ENCODE results near the gene ZNF865. TPM values are rescaled to one million over a fixed set of nuclear protein-coding genes. Genes with fewer than 3 reads are reported as not detected.
A peak's percentile ranks its signal among the peaks of the same experiment; 100 is the strongest.

The ZNF865 gene
- total and polyA plus RNA-seq, 2 donors (not counting 1 experiment from before 2014, with no cell fraction given) = 11.3 to 22.7 TPM

GRCh38 chr19:55586976-55587668 is 18.3 kb upstream of the ZNF865 start:
- H3K79me2 ChIP-seq (ENCODE audit: control insufficient read depth, insufficient read depth, low read length) = no peaks in the 10 kb centered on the region
- H3K4me3 Mint-ChIP-seq = peak overlapping the region; percentile 90
- no peaks in the 10 kb centered on the region for H4K20me1 ChIP-seq (ENCODE audit: control insufficient read depth, insufficient read depth, low read length, poor library complexity, severe bottlenecking)
- H3K27me3 ChIP-seq (replicated peaks in 1 of 4; ENCODE audit: control extremely low read depth in 1 of 4, control insufficient read depth in 3 of 4, insufficient read depth in 4 of 4, low read length in 3 of 4) = no peaks in the 10 kb centered on the region
- H2AFZ ChIP-seq (ENCODE audit: insufficient read depth, low read depth, low read length, poor library complexity, severe bottlenecking) = peak overlapping the region; percentile 70
- H3K4me1 ChIP-seq (ENCODE audit: control insufficient read depth in 2 of 2, insufficient read depth in 2 of 2, low read length in 2 of 2) = peaks cover 24 to 27% of the 10 kb centered on the region in 2 donors
- WGBS (ENCODE audit: insufficient coverage) = 1% methylated on average over 23 of the region's 40 CpGs
- intact Hi-C loops (cut with micrococcal nuclease) = loop anchor here (1.0 to 2.0 kb wide), 3 partner anchors 12 to 37 kb away; partner anchors contain the start of genes FIZ1, ZNF784 and ZNF865
- H3K9me3 Mint-ChIP-seq (ENCODE audit: insufficient read depth) = no peaks in the 10 kb centered on the region
- H3K36me3 ChIP-seq (replicated peaks in 1 of 2; ENCODE audit: control extremely low read depth in 1 of 2, control insufficient read depth in 1 of 2, extremely low read depth in 1 of 2, insufficient read depth in 2 of 2, low read length in 1 of 2) = no peaks in the 10 kb centered on the region
- DNase-seq (peak; percentile 93), ATAC-seq (ENCODE audit: low read depth) (peak; percentile 94)
- peak overlapping the region; percentile 79 for H3K4me2 ChIP-seq (replicated peaks; ENCODE audit: low read depth, low read length, poor library complexity, severe bottlenecking)
- TF ChIP-seq CTCF (IDR thresholded peaks at IDR 0.05) = no peak
- TF ChIP-seq EZH2 (IDR thresholded peaks at IDR 0.05; ENCODE audit: borderline replicate concordance, insufficient read depth, low read depth, low read length, poor library complexity, severe bottlenecking) = no peak
- H3K9ac ChIP-seq (ENCODE audit: low read length) = peak overlapping the region; percentile 54
- POLR2A ChIA-PET = interaction anchor here (1.1 kb wide), 1 partner anchor 12 kb away, joined by 12 read pairs; the partner anchor contains the start of genes FIZ1 and ZNF524
- no peak overlapping the region for H3K27ac ChIP-seq (ENCODE audit: low read length in 2 of 2)
- H3K9me3 ChIP-seq (ENCODE audit: control extremely low read depth in 1 of 3, control insufficient read depth in 2 of 3, insufficient read depth in 1 of 3, low read length in 2 of 3) = no peaks in the 10 kb centered on the region
- peak overlapping the region; percentile 33 to 59 (median 41) for H3K4me3 ChIP-seq (ENCODE audit: control extremely low read depth in 1 of 5, extremely low read depth in 1 of 5, insufficient read depth in 1 of 5, low read depth in 2 of 5, low read length in 4 of 5)
- H3K27ac Mint-ChIP-seq = peak overlapping the region; percentile 84
- H3K4me1 Mint-ChIP-seq = peaks cover 26% of the 10 kb centered on the region
- no peaks in the 10 kb centered on the region for H3K27me3 Mint-ChIP-seq
- CTCF ChIA-PET = interaction anchor here (1.2 to 1.6 kb wide), 4 partner anchors 19 to 83 kb away, joined by 3 to 5 read pairs (median 4); no protein-coding TSS in a partner anchor

GRCh38 chr19:55588738-55589137 is 16.7 kb upstream of the ZNF865 start:
- Histone ChIP-seq H3K79me2 (ENCODE audit: control insufficient read depth, insufficient read depth, low read length) (no peaks in the 10 kb centered on the region), H3K27ac (ENCODE audit: low read length in 2 of 2) (no peak overlapping the region), H3K9ac (ENCODE audit: low read length) (no peak overlapping the region), H3K36me3 (replicated peaks in 1 of 2; ENCODE audit: control extremely low read depth in 1 of 2, control insufficient read depth in 1 of 2, extremely low read depth in 1 of 2, insufficient read depth in 2 of 2, low read length in 1 of 2) (no peaks in the 10 kb centered on the region), H3K9me3 (ENCODE audit: control extremely low read depth in 1 of 3, control insufficient read depth in 2 of 3, insufficient read depth in 1 of 3, low read length in 2 of 3) (no peaks in the 10 kb centered on the region), H2AFZ (ENCODE audit: insufficient read depth, low read depth, low read length, poor library complexity, severe bottlenecking) (no peak overlapping the region), H3K4me2 (replicated peaks; ENCODE audit: low read depth, low read length, poor library complexity, severe bottlenecking) (no peak overlapping the region), H3K27me3 (replicated peaks in 1 of 4; ENCODE audit: control extremely low read depth in 1 of 4, control insufficient read depth in 3 of 4, insufficient read depth in 4 of 4, low read length in 3 of 4) (no peaks in the 10 kb centered on the region), H3K4me1 (ENCODE audit: control insufficient read depth in 2 of 2, insufficient read depth in 2 of 2, low read length in 2 of 2) (peaks cover 24 to 27% of the 10 kb centered on the region in 2 donors), H3K4me3 (ENCODE audit: control extremely low read depth in 1 of 5, extremely low read depth in 1 of 5, insufficient read depth in 1 of 5, low read depth in 2 of 5, low read length in 4 of 5) (no peak overlapping the region), H4K20me1 (ENCODE audit: control insufficient read depth, insufficient read depth, low read length, poor library complexity, severe bottlenecking) (no peaks in the 10 kb centered on the region)
- H3K4me1 Mint-ChIP-seq = peaks cover 24% of the 10 kb centered on the region
- peak overlapping the region; percentile 26 for H3K4me3 Mint-ChIP-seq
- 96% methylated on average over 8 of the region's 8 CpGs for WGBS (ENCODE audit: insufficient coverage)
- intact Hi-C loops (cut with micrococcal nuclease) = no loop called here
- ATAC-seq (ENCODE audit: low read depth) (no peak), DNase-seq (no peak)
- no peak for TF ChIP-seq EZH2 (IDR thresholded peaks at IDR 0.05; ENCODE audit: borderline replicate concordance, insufficient read depth, low read depth, low read length, poor library complexity, severe bottlenecking)
- no peak for TF ChIP-seq CTCF (IDR thresholded peaks at IDR 0.05)
- CTCF ChIA-PET = interaction anchor here (1.3 kb wide), 1 partner anchor 51 kb away, joined by 3 read pairs; no protein-coding TSS in a partner anchor
- H3K27me3 Mint-ChIP-seq = no peaks in the 10 kb centered on the region
- no peaks in the 10 kb centered on the region for H3K9me3 Mint-ChIP-seq (ENCODE audit: insufficient read depth)
- POLR2A ChIA-PET = interaction anchor here (0.5 to 0.7 kb wide), 2 partner anchors 232 to 590 kb away, joined by 3 to 6 read pairs; no protein-coding TSS in a partner anchor
- no peak overlapping the region for H3K27ac Mint-ChIP-seq
